Astrocyte (in vitro differentiated cells and primary cell): Measurements from ENCODE around the gene PTPRB. TPM values are rescaled to one million over a fixed set of nuclear protein-coding genes. Genes with fewer than 3 reads are reported as not detected.
A peak's percentile ranks its signal among the peaks of the same experiment; 100 is the strongest.

Experiments used
- DNase-seq: peaks from one replicate; pipeline ENCODE4 v3.0.0-alpha.2; 2010; ENCODE audit warnings: low read depth
- FAIRE-seq: peaks from 2 replicates; lab custom pipeline; 2011; peaks lifted over from hg19 to GRCh38; lab: Jason Lieb, UNC
- H2AFZ ChIP-seq: 2 replicates; pipeline ENCODE4 v1.6.0; 2012; ENCODE audit warnings: low read depth, low read length, inconsistent platforms
- H3K27ac ChIP-seq: 2 replicates; pipeline ENCODE4 v1.5.1; 2011; ENCODE audit warnings: low read depth, low read length, inconsistent platforms
- H3K27me3 ChIP-seq: 2 replicates; pipeline ENCODE4 v1.6.0; 2011; ENCODE audit warnings: low read length, inconsistent platforms; ENCODE audit not compliant: insufficient read depth
- H3K36me3 ChIP-seq: 2 replicates; pipeline ENCODE4 v1.5.1; 2011; ENCODE audit warnings: low read length, inconsistent platforms; ENCODE audit not compliant: insufficient read depth
- H3K4me1 ChIP-seq: 2 replicates; pipeline ENCODE4 v1.5.1; 2011; ENCODE audit warnings: low read length, inconsistent platforms; ENCODE audit not compliant: insufficient read depth
- H3K4me2 ChIP-seq: 2 replicates; pipeline ENCODE4 v1.6.0; 2012; ENCODE audit warnings: low read length, inconsistent platforms
- H3K4me3 ChIP-seq: 2 replicates; pipeline ENCODE4 v1.5.1; 2011; ENCODE audit warnings: low read depth, mild to moderate bottlenecking, low read length, inconsistent platforms; ENCODE audit not compliant: insufficient read depth
- H3K79me2 ChIP-seq: 2 replicates; pipeline ENCODE4 v1.6.0; 2012; ENCODE audit warnings: mild to moderate bottlenecking, low read length, inconsistent platforms; ENCODE audit not compliant: insufficient read depth
- H3K9ac ChIP-seq: 2 replicates; pipeline ENCODE4 v1.6.0; 2012; ENCODE audit warnings: mild to moderate bottlenecking, low read length, inconsistent platforms
- H3K9me3 ChIP-seq: 2 replicates; pipeline ENCODE4 v1.5.1; 2012; ENCODE audit warnings: low read depth, mild to moderate bottlenecking, low read length, inconsistent platforms; ENCODE audit not compliant: insufficient read depth
- H4K20me1 ChIP-seq: 2 replicates; pipeline ENCODE4 v1.6.0; 2012; ENCODE audit warnings: low read length, inconsistent platforms; ENCODE audit not compliant: insufficient read depth
- H3K27ac Mint-ChIP-seq: one replicate; pipeline ENCODE4 v1.8.0; 2021; ENCODE audit warnings: mild to moderate bottlenecking, mixed read lengths; ENCODE audit not compliant: unreplicated experiment
- H3K27me3 Mint-ChIP-seq: one replicate; pipeline ENCODE4 v1.8.0; 2021; ENCODE audit warnings: low read depth, mixed read lengths; ENCODE audit not compliant: unreplicated experiment
- H3K36me3 Mint-ChIP-seq: one replicate; pipeline ENCODE4 v1.8.0; 2021; ENCODE audit warnings: low read depth, mixed read lengths; ENCODE audit not compliant: unreplicated experiment
- H3K4me1 Mint-ChIP-seq: one replicate; pipeline ENCODE4 v1.8.0; 2021; ENCODE audit warnings: low read depth, mixed read lengths; ENCODE audit not compliant: unreplicated experiment
- H3K4me3 Mint-ChIP-seq: one replicate; pipeline ENCODE4 v1.8.0; 2021; ENCODE audit warnings: mild to moderate bottlenecking, moderate library complexity, mixed read lengths; ENCODE audit not compliant: unreplicated experiment
- H3K9me3 Mint-ChIP-seq: one replicate; pipeline ENCODE4 v1.8.0; 2021; ENCODE audit warnings: mild to moderate bottlenecking, mixed read lengths; ENCODE audit not compliant: unreplicated experiment
- CTCF ChIP-seq: IDR thresholded peaks from 2 replicates; pipeline ENCODE4 v1.5.1; 2011; ENCODE audit warnings: low read depth, mild to moderate bottlenecking, inconsistent platforms, low read length, moderate library complexity; ENCODE audit not compliant: insufficient read depth
- EZH2 ChIP-seq: IDR thresholded peaks from 2 replicates; pipeline ENCODE4 v1.6.1; 2012; ENCODE audit warnings: mild to moderate bottlenecking, low read length, inconsistent platforms; ENCODE audit not compliant: insufficient read depth
- total RNA-seq: library from RNA; stranded (reverse); gene quantifications from 2 replicates; pipeline ENCODE4 v1.2.1, GENCODE V29; 2021

Gene PTPRB
- total RNA-seq, 1 donor from 2014 or later: 2.5 TPM

GRCh38 chr12:70603044-70603443 lies 34.2 kb downstream of the PTPRB start:
- peak; percentile 35 for DNase-seq
- H3K4me3 Mint-ChIP-seq: no peak overlapping the region

GRCh38 chr12:70598467-70599193 lies 38.6 kb downstream of the PTPRB start:
- H3K4me2 ChIP-seq: no peak overlapping the region
- H3K9me3 ChIP-seq: no peaks in the 10 kb centered on the region
- no peaks in the 10 kb centered on the region for H3K4me1 ChIP-seq
- DNase-seq (peak; percentile 58), FAIRE-seq (no peak)
- Mint-ChIP-seq H3K27me3 (no peaks in the 10 kb centered on the region), H3K9me3 (no peaks in the 10 kb centered on the region), H3K27ac (no peak overlapping the region), H3K4me3 (no peak overlapping the region), H3K4me1 (peaks cover 2% of the 10 kb centered on the region), H3K36me3 (no peaks in the 10 kb centered on the region)
- no peaks in the 10 kb centered on the region for H3K27me3 ChIP-seq
- no peak overlapping the region for H3K27ac ChIP-seq
- no peaks in the 10 kb centered on the region for H4K20me1 ChIP-seq
- no peaks in the 10 kb centered on the region for H3K36me3 ChIP-seq
- TF ChIP-seq CTCF: no peak
- TF ChIP-seq EZH2: no peak
- H2AFZ ChIP-seq: no peak overlapping the region
- H3K79me2 ChIP-seq: no peaks in the 10 kb centered on the region
- H3K4me3 ChIP-seq: no peak overlapping the region
- H3K9ac ChIP-seq: no peak overlapping the region

More at GRCh38 chr12:70603044-70603443, 34.2 kb downstream of the PTPRB start:
- H3K9me3 ChIP-seq: no peaks in the 10 kb centered on the region
- no peaks in the 10 kb centered on the region for H3K36me3 Mint-ChIP-seq
- no peaks in the 10 kb centered on the region for H3K79me2 ChIP-seq
- H3K27me3 ChIP-seq: no peaks in the 10 kb centered on the region
- peak overlapping the region; percentile 0 for H3K27ac ChIP-seq
- TF ChIP-seq CTCF (no peak), EZH2 (no peak)
- FAIRE-seq: peak; percentile 29
- no peak overlapping the region for H3K4me2 ChIP-seq
- H2AFZ ChIP-seq: no peak overlapping the region
- H3K4me1 ChIP-seq: peaks cover 7% of the 10 kb centered on the region
- H3K4me1 Mint-ChIP-seq: peaks cover 2% of the 10 kb centered on the region
- no peak overlapping the region for H3K27ac Mint-ChIP-seq
- H3K4me3 ChIP-seq: no peak overlapping the region
- H3K27me3 Mint-ChIP-seq: peaks cover 4% of the 10 kb centered on the region
- H3K36me3 ChIP-seq: no peaks in the 10 kb centered on the region
- no peak overlapping the region for H3K9ac ChIP-seq
- H4K20me1 ChIP-seq: no peaks in the 10 kb centered on the region
- H3K9me3 Mint-ChIP-seq: no peaks in the 10 kb centered on the region

GRCh38 chr12:70592664-70593063 lies 44.6 kb downstream of the PTPRB start:
- Histone ChIP-seq H3K36me3 (peaks cover 3% of the 10 kb centered on the region), H3K4me2 (no peak overlapping the region), H3K4me3 (no peak overlapping the region), H3K27ac (no peak overlapping the region), H2AFZ (no peak overlapping the region), H3K9me3 (no peaks in the 10 kb centered on the region), H3K4me1 (no peaks in the 10 kb centered on the region), H4K20me1 (no peaks in the 10 kb centered on the region), H3K79me2 (no peaks in the 10 kb centered on the region), H3K27me3 (no peaks in the 10 kb centered on the region), H3K9ac (no peak overlapping the region)
- Mint-ChIP-seq H3K4me1 (no peaks in the 10 kb centered on the region), H3K36me3 (no peaks in the 10 kb centered on the region), H3K4me3 (no peak overlapping the region), H3K27me3 (no peaks in the 10 kb centered on the region), H3K27ac (no peak overlapping the region), H3K9me3 (no peaks in the 10 kb centered on the region)
- FAIRE-seq (no peak), DNase-seq (no peak)
- TF ChIP-seq EZH2 (no peak), CTCF (no peak)
